ENCODE results near the gene SP2.

Gene SP2

DNA sequence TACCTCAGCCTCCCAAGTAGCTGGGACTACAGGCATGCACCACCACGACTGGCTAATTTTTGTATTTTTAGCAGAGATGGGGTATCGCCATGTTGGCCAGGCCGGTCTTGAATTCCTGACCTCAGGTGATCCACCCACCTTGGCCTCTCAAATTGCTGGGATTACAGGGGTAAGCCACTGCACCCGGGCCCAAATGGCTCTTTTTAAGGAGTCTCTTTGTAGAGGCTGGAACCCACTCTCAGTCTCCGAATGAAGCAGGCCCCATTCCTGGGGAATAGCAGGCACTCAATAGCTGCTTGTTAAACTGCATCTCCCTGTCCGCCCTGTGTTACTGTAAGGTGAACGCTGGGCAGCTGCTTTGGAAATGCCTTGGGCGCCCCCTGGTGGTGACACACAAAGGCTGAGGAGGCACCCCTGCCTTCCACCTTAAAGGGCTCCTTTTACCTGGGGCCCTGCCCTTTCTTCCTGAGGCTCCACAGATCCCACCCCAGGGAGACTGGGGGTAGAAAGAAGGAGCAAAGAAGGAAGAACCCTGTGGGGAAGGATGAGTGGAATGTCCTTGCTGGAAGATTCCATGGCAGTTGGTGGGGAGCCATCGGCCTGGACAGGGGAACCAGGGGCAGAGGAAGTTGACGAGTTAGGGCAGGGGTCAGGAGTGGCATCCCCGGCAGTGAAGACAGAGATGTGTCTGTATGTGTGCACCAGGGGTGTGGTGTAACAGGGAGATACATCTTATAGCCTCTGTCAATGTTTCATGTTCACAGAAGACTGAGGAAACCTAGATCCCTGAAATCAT lies 6.1 kb upstream of the SP2 start:
- peak; percentile 83 to 95 for DNase-seq (ENCODE audit: low read depth in 2 of 2)

DNA sequence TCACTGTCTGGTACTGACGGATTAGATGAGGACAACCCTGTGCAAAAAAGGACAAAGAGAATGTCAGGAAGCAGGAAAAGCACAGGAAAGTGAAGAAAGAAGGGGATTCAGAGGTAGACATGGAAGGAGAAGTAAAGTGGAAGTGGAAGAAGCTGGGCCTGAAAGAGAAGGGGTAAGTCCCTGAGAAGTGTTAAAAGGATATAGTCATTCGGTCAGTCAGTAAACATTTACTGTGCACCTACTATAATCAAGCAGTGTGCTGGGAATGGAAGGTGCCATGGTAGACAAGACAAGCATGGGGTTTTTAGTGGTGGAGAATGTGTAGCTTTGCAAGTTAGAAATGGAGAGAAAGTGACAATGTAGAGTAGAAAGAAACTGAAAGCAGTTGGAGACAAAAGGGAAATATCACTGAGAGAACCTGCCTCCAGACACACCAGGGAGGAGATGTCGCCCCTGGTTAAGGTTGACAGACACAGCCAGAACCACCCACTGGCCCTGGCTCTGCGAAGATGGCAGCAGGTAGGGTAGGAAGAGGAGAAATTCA lies 4.4 kb upstream of the SP2 start:
- DNase-seq (ENCODE audit: low read depth in 2 of 2), result no peak

DNA sequence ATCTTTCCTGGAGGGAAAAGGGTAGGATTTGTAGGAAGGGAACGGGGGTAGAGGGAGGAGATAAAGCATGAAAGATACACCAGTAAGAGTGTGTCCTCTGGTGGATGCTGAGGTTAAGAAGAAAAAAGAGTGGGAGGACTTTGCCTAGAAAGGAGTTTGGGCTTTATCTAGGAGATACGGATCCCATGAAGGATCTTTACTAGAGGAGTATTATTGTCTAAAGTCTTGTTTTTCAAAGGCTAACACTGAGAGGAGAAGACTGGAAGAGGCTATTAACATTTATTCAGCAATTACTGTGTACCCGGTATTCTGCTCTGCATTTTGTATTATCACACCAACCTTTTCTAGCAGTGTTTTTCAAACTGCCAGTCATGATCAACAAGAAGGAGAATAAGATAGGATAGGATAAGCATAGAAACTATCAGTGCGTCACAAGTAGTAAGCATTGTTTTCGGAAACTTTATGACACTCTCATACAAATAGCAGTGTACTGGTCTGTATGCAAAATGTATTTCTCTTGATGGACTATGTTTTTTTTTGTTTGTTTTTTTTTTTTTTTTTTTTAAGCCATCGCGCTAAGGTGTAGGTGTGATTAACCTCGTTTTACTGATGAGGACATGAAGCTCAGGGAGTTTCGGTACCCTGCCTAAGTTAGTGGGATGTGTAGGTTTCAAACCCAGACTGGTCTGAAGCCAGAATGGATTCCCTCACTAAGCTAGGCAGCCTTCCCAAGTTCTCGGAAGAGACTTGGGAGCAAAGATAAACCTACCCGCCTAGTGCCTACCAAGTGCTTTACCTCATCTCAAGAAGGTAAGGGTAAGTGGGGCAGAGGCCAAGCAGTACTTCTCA lies 1.3 kb upstream of the SP2 start:
- no peak for DNase-seq (ENCODE audit: low read depth in 2 of 2)

DNA sequence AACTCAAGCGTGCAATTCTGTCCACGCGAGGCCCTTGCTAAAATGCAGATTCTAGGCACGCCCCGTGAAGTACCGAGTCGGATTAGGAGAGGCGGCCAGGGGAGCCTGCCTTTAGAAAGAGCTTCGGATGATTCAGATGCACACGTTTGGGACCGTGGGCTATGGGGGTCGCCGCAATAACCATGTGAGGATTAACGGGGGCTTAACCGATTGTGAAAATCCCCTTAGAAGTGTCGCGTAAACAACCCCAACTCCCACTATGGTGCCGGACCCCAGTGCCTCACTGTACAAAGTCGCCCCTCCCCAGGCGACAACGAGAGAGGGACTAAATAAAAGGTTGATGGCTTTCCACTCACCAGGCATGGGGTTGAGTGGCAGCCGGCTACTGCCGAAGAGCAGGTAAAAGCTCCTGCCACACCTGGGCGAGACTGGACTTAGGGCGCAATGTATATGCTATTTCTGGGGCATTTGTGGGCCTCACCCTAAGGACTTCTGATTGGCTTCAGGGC lies 635 bp upstream of the SP2 start:
- DNase-seq (ENCODE audit: low read depth in 2 of 2), result no peak

DNA sequence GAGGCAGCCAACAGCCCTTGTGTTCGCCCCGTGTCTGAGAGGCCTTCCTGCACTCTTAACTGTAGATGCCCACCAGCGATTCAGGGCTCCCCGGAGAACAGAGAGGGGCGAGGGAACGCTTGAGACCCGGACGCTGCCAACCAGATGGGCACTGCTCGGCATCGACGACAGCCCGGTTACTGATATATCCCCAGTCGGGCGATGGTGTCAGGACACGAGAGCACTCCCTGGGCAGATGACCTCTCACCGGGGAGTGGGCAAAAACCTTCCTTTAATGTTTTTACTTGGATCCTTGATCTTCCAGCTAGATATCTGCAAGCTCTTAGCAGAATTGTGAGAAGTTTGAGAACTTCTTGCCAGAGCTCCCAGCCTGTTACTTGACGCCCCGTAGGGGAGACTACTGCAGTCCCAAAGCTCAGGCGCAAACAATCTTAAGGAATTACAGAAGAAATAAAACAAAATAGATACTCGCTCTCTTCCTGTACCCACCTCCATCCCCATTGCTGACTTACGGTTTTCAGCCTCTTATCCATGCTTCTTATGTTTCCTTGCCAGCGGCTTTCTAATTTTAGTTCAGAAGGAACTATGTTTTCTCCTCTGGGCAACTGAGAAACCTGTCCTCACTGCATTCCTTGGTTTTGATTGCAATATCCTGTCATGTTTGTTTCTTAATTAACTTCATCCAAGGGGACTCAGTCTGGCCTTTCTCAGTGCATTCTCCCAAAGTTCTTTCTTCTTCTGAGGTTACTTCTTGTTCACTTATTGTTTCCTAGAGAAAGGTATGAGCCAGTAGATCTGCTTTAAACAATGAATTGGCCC lies 845 bp downstream of the SP2 start:
- DNase-seq (ENCODE audit: low read depth in 2 of 2), result no peak

DNA sequence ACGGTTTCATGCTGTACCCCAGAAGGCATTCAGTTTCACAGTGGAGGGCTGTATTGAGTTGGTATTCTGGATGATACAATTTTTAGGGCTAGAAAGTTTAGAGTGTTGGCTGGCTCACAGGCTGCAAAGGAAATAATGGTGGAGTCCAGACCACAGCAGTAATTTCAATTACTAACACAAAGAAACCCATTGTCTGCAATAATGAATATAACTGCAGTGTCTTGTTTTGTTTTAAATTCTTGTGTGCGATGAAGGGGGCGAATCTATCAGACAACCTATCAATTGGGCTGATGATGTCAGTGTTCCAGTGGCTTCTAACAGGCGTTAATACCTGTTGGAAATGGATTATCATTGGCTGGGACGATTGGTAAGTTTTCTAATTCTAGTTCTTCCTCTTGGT lies 1.5 kb downstream of the SP2 start:
- DNase-seq (ENCODE audit: low read depth in 2 of 2), result no peak

DNA sequence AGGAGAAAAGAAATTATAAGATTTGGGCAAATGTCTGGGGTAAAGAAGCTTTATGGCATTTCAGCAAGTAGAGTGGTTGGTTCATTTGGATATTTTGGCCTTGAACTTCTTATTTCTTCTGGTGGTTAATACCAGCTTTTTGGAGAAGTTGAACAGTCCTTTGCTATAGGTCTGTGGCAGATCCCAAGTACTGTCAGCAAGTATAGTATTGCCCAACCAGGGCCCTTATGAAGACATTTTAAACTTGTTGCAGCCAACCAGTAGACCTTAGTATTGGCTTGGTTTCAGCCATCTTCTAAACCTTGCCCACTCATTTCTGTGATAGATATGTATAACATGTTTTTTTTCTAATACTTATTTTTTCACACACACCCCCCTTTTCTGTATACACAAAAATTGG lies 2.2 kb downstream of the SP2 start:
- DNase-seq (ENCODE audit: low read depth in 2 of 2), result no peak

DNA sequence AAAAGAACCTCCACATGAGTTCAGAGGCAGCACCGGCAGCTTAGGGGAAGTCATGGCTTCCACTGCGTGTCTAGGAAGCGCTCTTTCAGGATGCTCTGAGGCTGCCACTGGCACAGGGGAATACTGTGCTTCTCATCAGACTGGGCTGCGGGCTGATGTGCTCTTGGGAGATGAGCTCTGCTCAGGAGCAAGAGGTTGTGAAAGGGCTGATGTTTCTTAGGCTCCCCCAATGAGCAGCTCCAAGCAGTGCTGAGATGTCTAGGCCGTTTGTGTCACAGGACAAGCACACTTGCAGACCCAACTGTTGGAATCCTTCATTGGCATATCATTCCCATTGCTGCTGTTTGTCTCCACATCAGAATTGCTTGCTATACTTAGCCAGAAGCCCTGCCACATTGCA lies 3.6 kb downstream of the SP2 start:
- no peak for DNase-seq (ENCODE audit: low read depth in 2 of 2)

DNA sequence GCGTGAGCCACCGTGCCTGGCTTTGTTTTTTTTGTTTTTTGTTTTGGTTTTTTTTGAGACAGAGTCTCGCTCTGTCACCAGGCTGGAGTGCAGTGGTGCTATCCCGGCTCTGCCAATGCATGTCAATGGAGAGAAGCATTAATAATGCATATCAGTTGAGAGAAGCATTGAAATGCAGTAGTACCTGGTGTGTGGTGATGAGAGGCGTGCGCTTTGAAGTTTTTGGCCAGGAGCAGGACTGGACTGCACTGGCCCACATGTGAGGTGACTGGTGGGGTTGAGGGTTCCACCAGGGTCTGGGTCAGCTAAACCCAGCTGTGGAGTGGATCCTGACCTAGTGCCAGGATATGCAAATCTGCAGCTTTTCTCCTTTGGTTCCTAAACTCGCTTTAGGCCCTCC lies 5.4 kb downstream of the SP2 start:
- DNase-seq (ENCODE audit: low read depth in 2 of 2), result no peak

DNA sequence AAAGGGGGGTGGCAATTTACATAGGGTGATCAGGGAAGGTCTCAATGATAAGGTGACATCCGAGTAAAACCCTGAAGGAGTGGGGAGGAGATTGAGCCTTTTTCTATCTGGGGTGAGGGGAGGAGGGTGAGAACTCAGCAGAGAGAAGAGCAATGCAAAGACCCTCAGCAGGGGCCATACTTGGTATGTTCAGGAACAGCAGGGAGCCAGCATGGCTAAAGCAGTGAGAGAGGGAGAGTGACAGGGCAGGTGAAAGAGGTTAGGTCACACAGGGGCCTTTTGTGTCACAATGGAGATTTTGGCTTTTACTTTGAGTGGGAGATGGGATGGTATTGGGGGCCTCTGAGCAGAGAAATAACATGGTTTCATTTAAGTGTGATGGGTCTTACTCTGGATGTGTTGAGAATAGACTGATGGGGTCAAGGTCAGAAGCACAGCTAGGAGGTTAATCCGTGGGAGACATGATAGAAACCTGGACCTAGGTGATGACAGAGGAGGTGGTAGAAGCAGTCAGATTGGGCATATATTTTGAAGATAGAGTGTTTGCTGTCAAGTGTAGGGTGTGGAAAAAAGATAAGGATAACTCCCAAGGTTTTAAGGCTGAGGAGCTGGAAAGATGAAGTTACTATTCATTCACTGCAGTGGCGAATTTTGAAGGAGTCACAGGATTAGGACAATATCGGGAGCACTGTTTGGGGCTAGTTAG lies 6.2 kb downstream of the SP2 start:
- no peak for DNase-seq (ENCODE audit: low read depth in 2 of 2)

DNA sequence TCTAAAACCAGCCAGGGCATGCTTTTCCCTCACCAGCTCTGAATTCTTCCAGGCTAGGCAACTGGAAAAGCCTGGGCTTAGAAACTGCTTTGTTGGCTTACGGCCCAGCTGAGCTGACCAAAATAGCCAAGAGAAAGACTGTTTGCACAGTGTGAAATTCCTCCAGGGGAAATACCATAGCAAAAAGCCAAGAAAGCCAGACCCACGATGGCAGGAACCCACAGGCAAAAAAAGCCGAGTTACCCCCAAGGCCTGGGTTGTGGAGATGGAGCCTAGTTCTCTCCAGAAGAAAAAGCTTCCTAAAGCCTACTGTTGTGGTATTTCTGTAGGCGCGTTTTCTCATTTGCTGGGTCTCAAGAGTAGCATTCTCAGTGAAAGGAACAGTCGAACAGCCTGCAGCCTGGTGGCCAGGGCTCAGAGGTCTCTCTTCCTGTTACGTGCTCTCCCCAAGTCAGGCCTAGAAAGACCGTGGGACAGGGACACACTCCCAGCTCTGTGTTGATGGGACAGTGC lies 9.2 kb downstream of the SP2 start:
- no peak for DNase-seq (ENCODE audit: low read depth in 2 of 2)

DNA sequence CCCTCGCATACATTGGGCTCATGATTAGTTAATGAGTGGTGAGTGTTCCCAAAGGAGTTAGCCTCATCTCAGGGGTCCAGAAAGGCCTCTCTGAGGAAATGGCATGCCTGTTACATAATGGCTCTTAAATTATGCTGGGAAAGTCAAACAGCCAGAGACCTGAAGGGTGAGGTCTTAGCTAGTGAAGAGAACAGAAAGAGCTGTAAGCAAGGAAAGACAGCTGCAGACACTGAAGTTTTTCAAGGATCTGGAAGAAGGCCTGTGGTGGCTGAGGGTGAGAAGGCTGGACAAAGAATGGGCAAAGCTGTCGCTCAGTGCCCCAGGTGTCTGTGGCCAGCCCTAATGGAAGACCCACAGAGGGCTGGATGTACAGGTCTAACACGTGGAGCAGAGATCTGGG lies 10.4 kb downstream of the SP2 start:
- no peak for DNase-seq (ENCODE audit: low read depth in 2 of 2)

DNA sequence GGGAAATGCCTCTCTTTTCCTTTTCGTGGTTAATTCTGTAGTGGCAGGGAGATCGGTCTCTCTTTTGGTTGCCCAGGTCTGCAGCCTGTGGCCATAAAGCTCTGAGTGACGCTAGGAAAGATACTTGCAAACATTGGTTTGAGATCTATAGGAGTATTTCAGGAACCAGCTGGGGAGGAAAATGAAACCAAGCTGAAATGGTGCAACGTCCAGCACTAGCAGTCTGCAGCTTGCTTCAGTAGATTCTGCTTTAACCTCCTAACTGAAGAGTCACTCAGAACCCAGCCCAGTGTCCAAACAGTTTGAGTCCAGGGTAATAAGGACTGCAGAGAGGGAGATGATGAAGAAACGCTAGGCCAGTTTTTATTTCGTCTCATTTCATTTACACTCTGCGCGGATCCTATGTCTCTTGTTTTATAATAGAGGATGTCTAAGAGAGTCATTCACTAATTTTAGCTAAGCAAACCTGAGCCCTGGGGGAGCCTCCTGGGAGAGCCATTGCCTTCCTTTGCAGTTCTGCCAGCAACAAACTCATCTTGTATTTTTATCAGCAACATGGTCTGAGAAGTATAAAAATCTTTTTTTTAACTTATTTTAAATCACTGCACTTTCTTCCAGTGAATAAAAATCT lies 12.0 kb downstream of the SP2 start:
- DNase-seq (ENCODE audit: low read depth in 2 of 2), result no peak

DNA sequence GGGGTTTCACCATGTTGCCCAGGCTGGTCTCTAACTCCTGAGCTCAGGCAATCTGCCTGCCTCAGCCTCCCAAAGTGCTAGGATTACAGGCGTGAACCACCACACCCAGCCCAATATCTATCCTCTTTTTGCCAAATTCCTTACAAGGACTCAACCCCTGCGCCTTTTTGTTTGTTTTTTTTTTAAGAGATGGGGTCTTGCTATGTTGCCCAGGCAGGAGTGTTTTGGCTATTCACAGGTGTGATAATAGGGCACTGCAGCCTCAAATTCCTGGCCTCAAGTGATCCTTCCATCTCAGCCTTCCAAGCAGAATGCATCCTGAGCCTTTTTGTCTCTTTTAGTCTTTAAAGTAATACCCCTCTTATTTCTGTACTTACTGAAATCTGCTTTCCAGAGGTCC lies 17.0 kb downstream of the SP2 start:
- no peak for DNase-seq (ENCODE audit: low read depth in 2 of 2)

DNA sequence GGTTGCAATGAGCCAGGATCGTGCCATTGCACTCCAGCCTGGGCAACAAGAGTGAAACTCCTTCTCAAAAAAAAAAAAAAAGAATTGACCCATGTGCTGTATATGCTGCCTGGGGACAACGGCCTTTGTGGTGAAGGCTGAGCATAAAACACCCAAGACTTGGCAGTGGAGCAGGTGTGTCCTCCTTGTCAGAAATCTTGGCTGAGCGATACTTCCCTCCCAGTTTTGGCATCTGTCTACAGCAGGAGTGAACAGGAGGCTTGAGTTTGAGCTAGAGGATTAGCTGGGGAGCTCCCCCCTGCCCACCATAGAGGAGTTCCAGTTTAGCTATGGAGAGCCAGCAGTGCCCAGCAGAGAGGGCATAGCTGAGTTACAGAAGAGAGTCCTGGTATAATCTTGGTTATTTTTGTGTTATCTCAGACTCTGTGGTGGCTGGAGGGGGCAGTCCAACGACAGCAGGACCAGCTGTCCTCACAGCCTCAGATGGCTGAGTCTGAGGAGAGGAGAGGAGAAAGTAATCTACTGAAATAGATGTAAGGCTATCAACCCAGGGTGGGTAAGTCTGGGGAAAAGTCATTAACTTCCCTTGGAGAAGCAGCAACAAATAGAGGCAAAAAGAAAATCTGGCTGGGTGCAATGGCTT lies 18.4 kb downstream of the SP2 start:
- DNase-seq (ENCODE audit: low read depth in 2 of 2), result no peak

DNA sequence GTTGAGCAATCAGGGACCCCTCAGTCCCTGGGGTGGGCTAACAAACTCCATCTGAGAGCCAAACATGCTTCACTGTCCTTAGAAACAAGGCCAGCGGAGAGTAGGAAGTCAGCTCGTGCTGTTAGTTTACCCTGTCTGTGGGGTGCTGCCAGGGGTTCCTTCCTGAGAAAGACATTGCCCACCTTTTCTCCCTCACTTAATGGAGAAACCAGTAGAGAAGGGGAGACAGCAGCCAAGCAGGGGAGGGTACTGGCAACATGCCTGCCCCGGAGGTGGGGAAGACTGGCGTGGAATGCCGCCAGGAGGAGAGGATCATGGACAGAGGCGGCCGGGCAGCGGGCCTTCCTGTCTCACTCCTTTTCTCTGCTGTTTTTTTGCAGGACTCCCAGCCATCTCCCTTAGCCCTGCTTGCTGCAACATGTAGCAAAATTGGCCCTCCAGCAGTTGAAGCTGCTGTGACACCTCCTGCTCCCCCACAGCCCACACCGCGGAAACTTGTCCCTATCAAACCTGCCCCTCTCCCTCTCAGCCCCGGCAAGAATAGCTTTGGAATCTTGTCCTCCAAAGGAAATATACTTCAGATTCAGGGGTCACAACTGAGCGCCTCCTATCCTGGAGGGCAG lies 19.9 kb downstream of the SP2 start:
- DNase-seq (ENCODE audit: low read depth in 2 of 2), result no peak

DNA sequence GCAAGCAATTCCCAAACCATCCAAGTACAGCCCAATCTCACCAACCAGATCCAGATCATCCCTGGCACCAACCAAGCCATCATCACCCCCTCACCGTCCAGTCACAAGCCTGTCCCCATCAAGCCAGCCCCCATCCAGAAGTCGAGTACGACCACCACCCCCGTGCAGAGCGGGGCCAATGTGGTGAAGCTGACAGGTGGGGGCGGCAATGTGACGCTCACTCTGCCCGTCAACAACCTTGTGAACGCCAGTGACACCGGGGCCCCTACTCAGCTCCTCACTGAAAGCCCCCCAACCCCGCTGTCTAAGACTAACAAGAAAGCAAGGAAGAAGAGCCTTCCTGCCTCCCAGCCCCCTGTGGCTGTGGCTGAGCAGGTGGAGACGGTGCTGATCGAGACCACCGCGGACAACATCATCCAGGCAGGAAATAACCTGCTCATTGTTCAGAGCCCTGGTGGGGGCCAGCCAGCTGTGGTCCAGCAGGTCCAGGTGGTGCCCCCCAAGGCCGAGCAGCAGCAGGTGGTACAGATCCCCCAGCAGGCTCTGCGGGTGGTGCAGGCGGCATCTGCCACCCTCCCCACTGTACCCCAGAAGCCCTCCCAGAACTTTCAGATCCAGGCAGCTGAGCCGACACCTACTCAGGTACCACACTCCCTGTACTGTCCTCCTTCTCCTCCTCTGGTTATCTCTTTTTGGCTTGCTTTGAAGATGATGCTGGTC lies 20.6 kb downstream of the SP2 start:
- DNase-seq (ENCODE audit: low read depth in 2 of 2), result no peak

DNA sequence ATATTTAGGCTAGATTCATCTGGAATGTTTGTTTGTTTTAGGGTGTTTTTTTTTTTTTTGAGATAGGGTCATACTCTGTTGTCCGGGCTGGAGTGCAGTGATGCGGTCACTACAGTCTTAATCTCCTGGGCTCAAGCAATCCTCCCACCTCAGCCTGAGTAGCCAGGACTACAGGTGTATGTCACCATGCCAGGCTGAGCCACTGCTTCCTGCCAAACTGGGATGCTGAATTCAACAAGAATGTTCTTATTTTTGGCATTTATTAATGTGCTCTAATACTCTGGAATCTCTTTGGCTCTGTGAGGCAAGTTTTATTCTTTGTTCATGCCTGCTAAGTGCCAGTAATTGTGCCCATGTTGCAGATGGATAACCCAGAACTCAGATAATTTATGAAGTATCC lies 21.5 kb downstream of the SP2 start:
- DNase-seq (ENCODE audit: low read depth in 2 of 2), result no peak

DNA sequence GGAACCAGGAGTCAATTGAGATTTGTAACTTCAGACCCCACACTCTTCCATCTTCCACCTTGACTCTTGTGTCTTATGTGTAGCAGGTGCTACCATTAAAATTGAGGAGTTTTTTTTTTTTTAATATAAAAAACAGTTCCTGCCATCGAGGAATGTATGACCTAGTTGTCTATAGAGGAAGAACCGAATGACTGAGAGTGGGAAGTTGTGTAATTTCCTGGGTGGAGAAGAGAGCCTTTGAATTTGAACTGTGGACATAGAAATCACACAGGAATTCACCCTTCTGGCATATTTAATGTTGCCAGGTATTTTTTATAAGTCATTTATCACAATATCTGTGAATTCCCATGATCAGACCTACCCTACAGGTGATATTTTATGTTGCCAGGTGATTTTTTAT lies 22.0 kb downstream of the SP2 start:
- DNase-seq (ENCODE audit: low read depth in 2 of 2), result no peak

All from stimulated activated CD4-positive, alpha-beta T cell treated with anti-CD3 and anti-CD28 coated beads, Interleukin-1b, Interleukin-23, amount 100 ng/mL, for 1 hour (primary cell).